Measurements from ENCODE around the gene TSPOAP1.

DNA sequence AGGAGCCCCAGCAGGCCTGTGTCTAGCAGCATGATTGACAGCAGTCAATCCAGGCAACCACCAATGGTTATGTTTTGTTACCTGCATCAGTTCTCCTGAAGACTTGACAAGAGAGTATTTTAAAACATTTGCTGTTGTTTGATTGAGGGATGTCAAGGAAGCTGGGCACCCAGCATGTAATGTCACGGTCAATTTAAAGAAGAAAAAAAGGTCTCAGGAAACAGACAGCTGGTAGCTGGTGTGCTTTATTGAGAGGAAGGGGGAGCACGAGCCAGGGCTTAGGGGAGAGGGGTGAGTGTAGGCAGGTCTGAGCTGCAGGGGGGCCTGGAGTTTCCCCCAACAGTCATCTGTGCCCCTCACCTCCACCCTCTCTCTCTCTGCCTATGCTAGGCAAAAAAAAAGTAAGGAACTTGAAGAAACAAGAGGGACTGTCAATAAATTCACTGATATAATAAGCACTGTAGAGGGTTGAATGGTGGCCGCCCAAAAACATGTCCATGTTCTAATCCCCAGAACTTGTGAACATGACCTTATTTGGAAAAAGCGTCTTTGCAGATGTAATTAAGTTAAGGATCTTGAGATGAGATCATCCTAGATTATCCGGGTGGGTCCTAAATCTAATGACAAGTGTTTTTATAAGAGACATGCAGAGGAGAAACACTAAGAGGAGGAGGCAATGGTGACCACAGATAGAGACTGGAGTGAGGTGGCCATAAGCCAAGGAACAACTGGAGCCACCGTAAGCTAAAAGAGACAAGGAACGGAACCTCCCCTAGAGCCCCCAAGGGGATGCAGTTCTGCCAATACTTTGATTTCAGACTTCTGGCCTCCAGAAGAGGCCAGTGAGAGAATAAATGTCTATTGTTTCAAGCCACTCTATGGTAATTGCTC is 14.5 kb downstream of the TSPOAP1 start:
- TF ChIP-seq SMAD3 (CRISPR knock-in tag; IDR thresholded peaks at IDR 0.05; ENCODE audit: borderline replicate concordance) (no peak), ZNF317 (CRISPR knock-in tag; IDR thresholded peaks at IDR 0.05; ENCODE audit: borderline replicate concordance, low read depth) (no peak), NFE2L1 (CRISPR knock-in tag; IDR thresholded peaks at IDR 0.05) (no peak), NFYB (CRISPR knock-in tag; conservative IDR thresholded peaks at IDR 0.05; ENCODE audit: low read depth) (no peak), TP53 (CRISPR knock-in tag; IDR thresholded peaks at IDR 0.05) (no peak), IRF2 (CRISPR knock-in tag; IDR thresholded peaks at IDR 0.05; ENCODE audit: borderline replicate concordance, low read depth) (no peak), SP1 (CRISPR knock-in tag; conservative IDR thresholded peaks at IDR 0.05) (no peak), TEAD4 (CRISPR knock-in tag; IDR thresholded peaks at IDR 0.05) (no peak), NR2C2 (CRISPR knock-in tag; IDR thresholded peaks at IDR 0.05) (no peak)
- TF ChIP-seq, protein P1, sequence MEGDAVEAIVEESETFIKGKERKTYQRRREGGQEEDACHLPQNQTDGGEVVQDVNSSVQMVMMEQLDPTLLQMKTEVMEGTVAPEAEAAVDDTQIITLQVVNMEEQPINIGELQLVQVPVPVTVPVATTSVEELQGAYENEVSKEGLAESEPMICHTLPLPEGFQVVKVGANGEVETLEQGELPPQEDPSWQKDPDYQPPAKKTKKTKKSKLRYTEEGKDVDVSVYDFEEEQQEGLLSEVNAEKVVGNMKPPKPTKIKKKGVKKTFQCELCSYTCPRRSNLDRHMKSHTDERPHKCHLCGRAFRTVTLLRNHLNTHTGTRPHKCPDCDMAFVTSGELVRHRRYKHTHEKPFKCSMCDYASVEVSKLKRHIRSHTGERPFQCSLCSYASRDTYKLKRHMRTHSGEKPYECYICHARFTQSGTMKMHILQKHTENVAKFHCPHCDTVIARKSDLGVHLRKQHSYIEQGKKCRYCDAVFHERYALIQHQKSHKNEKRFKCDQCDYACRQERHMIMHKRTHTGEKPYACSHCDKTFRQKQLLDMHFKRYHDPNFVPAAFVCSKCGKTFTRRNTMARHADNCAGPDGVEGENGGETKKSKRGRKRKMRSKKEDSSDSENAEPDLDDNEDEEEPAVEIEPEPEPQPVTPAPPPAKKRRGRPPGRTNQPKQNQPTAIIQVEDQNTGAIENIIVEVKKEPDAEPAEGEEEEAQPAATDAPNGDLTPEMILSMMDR (IDR thresholded peaks at IDR 0.05) = no peak
- TF ChIP-seq, protein P2, sequence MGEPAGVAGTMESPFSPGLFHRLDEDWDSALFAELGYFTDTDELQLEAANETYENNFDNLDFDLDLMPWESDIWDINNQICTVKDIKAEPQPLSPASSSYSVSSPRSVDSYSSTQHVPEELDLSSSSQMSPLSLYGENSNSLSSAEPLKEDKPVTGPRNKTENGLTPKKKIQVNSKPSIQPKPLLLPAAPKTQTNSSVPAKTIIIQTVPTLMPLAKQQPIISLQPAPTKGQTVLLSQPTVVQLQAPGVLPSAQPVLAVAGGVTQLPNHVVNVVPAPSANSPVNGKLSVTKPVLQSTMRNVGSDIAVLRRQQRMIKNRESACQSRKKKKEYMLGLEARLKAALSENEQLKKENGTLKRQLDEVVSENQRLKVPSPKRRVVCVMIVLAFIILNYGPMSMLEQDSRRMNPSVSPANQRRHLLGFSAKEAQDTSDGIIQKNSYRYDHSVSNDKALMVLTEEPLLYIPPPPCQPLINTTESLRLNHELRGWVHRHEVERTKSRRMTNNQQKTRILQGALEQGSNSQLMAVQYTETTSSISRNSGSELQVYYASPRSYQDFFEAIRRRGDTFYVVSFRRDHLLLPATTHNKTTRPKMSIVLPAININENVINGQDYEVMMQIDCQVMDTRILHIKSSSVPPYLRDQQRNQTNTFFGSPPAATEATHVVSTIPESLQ (CRISPR knock-in tag; IDR thresholded peaks at IDR 0.05) = no peak
- TF ChIP-seq, protein P3, sequence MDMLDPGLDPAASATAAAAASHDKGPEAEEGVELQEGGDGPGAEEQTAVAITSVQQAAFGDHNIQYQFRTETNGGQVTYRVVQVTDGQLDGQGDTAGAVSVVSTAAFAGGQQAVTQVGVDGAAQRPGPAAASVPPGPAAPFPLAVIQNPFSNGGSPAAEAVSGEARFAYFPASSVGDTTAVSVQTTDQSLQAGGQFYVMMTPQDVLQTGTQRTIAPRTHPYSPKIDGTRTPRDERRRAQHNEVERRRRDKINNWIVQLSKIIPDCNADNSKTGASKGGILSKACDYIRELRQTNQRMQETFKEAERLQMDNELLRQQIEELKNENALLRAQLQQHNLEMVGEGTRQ (CRISPR knock-in tag; IDR thresholded peaks at IDR 0.05) = no peak

Measured in WTC11 (cell line).